SU-DHL-6 (cell line): ENCODE results near the gene ITGB7.

Experiments
- H2AFZ ChIP-seq: fragments of 200-600 bp; sonication (generic); 2 replicates; pipeline ENCODE4 v1.6.1; 2014; ENCODE audit warnings: low read depth, mild to moderate bottlenecking, moderate library complexity, mixed read lengths, antibody characterized with exemption, low read length; ENCODE audit not compliant: severe bottlenecking
- H3F3A ChIP-seq: fragments of 200-600 bp; shearing (Covaris generic); 2 replicates; pipeline ENCODE4 v1.6.0; 2016; ENCODE audit warnings: antibody characterized with exemption, mild to moderate bottlenecking; ENCODE audit not compliant: insufficient read depth
- H3K27ac ChIP-seq: fragments of 200-600 bp; sonication (generic); 2 replicates; pipeline ENCODE4 v1.5.1; 2016; ENCODE audit warnings: low read depth, mild to moderate bottlenecking, low read length, moderate library complexity, mixed read lengths
- H3K27me3 ChIP-seq: fragments of 200-600 bp; sonication (generic), shearing (Covaris generic); 2 replicates; pipeline ENCODE4 v1.6.0; 2014; ENCODE audit warnings: mild to moderate bottlenecking, low read length
- H3K36me3 ChIP-seq: fragments of 200-600 bp; sonication (generic); 2 replicates; pipeline ENCODE4 v1.6.1; 2014; ENCODE audit warnings: mild to moderate bottlenecking, low read length, mixed read lengths
- H3K4me2 ChIP-seq: fragments of 300-600, 200-600 bp; shearing (Covaris generic), sonication (generic); 2 replicates; pipeline ENCODE4 v1.6.0; 2014; ENCODE audit warnings: low read length, low read depth, mild to moderate bottlenecking; ENCODE audit not compliant: poor library complexity, severe bottlenecking
- H3K4me3 ChIP-seq: fragments of 200-600 bp; sonication (generic); 2 replicates; pipeline ENCODE4 v1.5.1; 2014; ENCODE audit warnings: antibody characterized with exemption, low read length, mild to moderate bottlenecking, mixed read lengths; ENCODE audit not compliant: insufficient read depth, poor library complexity, severe bottlenecking
- H3K79me2 ChIP-seq: fragments of 200-600 bp; sonication (generic); 2 replicates; pipeline ENCODE4 v1.6.1; 2014; ENCODE audit warnings: mild to moderate bottlenecking, low read length, moderate library complexity; ENCODE audit not compliant: insufficient read depth
- H3K9ac ChIP-seq: fragments of 200-600 bp; sonication (generic); 2 replicates; pipeline ENCODE4 v1.7.0; 2014; ENCODE audit warnings: mild to moderate bottlenecking, low read length
- H3K9me2 ChIP-seq: fragments of 200-600 bp; sonication (generic); replicated peaks from 2 replicates; pipeline ENCODE4 v1.6.1; 2014; ENCODE audit warnings: low read length; ENCODE audit not compliant: insufficient read depth
- H3K9me3 ChIP-seq: fragments of 200-600 bp; sonication (generic); 2 replicates; pipeline ENCODE4 v1.6.1; 2014; ENCODE audit warnings: low read length, mixed read lengths; ENCODE audit not compliant: insufficient read depth
- H4K20me1 ChIP-seq: fragments of 200-600 bp; sonication (generic); 2 replicates; pipeline ENCODE4 v1.6.1; 2014; ENCODE audit warnings: low read depth, mild to moderate bottlenecking, antibody characterized with exemption, low read length, moderate library complexity, mixed read lengths
- CTCF ChIP-seq: fragments of 200-600 bp; sonication (generic); IDR thresholded peaks from one replicate; pipeline ENCODE4 v1.5.1; 2017; ENCODE audit warnings: antibody characterized with exemption, mild to moderate bottlenecking, low read length, moderate library complexity; ENCODE audit not compliant: insufficient read depth, poor library complexity, severe bottlenecking
- EZH2phosphoT487 ChIP-seq: fragments of 200-600 bp; sonication (generic), shearing (Covaris generic); conservative IDR thresholded peaks from 2 replicates; pipeline ENCODE4 v1.6.1; 2018; ENCODE audit warnings: mild to moderate bottlenecking, antibody characterized with exemption, low read length, moderate library complexity, mixed read lengths

Gene ITGB7

GRCh38 chr12:53210843-53211242, 3.8 kb upstream of the ITGB7 start:
- H3K9me3 ChIP-seq: no peaks in the 10 kb centered on the region

GRCh38 chr12:53208877-53209463, 1.9 kb upstream of the ITGB7 start:
- peak overlapping the region; percentile 42 for H3K4me3 ChIP-seq

More at GRCh38 chr12:53210843-53211242, 3.8 kb upstream of the ITGB7 start:
- Histone ChIP-seq H3K4me2 (no peak overlapping the region), H3K4me3 (no peak overlapping the region), H3K27me3 (no peaks in the 10 kb centered on the region), H3K9ac (no peak overlapping the region), H3K36me3 (no peaks in the 10 kb centered on the region), H3K9me2 (no peaks in the 10 kb centered on the region), H3K27ac (no peak overlapping the region), H2AFZ (no peak overlapping the region), H3F3A (peaks cover 23% of the 10 kb centered on the region), H3K79me2 (peaks cover 11% of the 10 kb centered on the region), H4K20me1 (no peaks in the 10 kb centered on the region)
- no peak for TF ChIP-seq EZH2phosphoT487
- TF ChIP-seq CTCF: no peak

GRCh38 chr12:53208435-53208834, 1.4 kb upstream of the ITGB7 start:
- no peaks in the 10 kb centered on the region for H4K20me1 ChIP-seq
- H3K4me3 ChIP-seq: no peak overlapping the region
- no peak overlapping the region for H2AFZ ChIP-seq
- peaks cover 37% of the 10 kb centered on the region for H3F3A ChIP-seq
- no peaks in the 10 kb centered on the region for H3K27me3 ChIP-seq
- H3K36me3 ChIP-seq: no peaks in the 10 kb centered on the region
- no peaks in the 10 kb centered on the region for H3K9me2 ChIP-seq
- H3K9ac ChIP-seq: peak overlapping the region; percentile 46; the same call in 1 of the 2 replicates
- peaks cover 35% of the 10 kb centered on the region for H3K79me2 ChIP-seq
- peak overlapping the region; percentile 63 for H3K4me2 ChIP-seq
- TF ChIP-seq CTCF: no peak
- TF ChIP-seq EZH2phosphoT487: no peak
- no peaks in the 10 kb centered on the region for H3K9me3 ChIP-seq
- H3K27ac ChIP-seq: peak overlapping the region; percentile 69

More at GRCh38 chr12:53208877-53209463, 1.9 kb upstream of the ITGB7 start:
- H3K27ac ChIP-seq: peak overlapping the region; percentile 69
- peaks cover 30% of the 10 kb centered on the region for H3K79me2 ChIP-seq
- no peaks in the 10 kb centered on the region for H3K9me2 ChIP-seq
- no peaks in the 10 kb centered on the region for H3K27me3 ChIP-seq
- peak overlapping the region; percentile 46 for H3K9ac ChIP-seq
- peaks cover 33% of the 10 kb centered on the region for H3F3A ChIP-seq
- TF ChIP-seq EZH2phosphoT487: no peak
- no peak for TF ChIP-seq CTCF
- no peaks in the 10 kb centered on the region for H3K9me3 ChIP-seq
- H3K4me2 ChIP-seq: peak overlapping the region; percentile 63
- H2AFZ ChIP-seq: peak overlapping the region; percentile 13
- no peaks in the 10 kb centered on the region for H3K36me3 ChIP-seq
- H4K20me1 ChIP-seq: no peaks in the 10 kb centered on the region
